Measurements from ENCODE around the gene CAV3. TPM values are rescaled to one million over a fixed set of nuclear protein-coding genes. Genes with fewer than 3 reads are reported as not detected.

The CAV3 gene
- total and polyA plus RNA-seq, 10 of the 15 experiments (the other 5 are each of a cell fraction or from before 2014, with no cell fraction given) = not detected

GRCh38 chr3:8766148-8766547 is 32.5 kb downstream of the CAV3 start (continued):
- no peak for TF ChIP-seq MTA3 (IDR thresholded peaks at IDR 0.05; ENCODE audit: borderline replicate concordance, low read length)
- TF ChIP-seq CHD4 (IDR thresholded peaks at IDR 0.05) = no peak

- Histone ChIP-seq H3K9me3 (replicated peaks; ENCODE audit: control insufficient read depth, insufficient read depth, low read length) (no peaks in the 10 kb centered on the region), H3K4me1 (ENCODE audit: control insufficient read depth, insufficient read depth, low read length) (peaks cover 14% of the 10 kb centered on the region; the same call in 1 of the 2 replicates), H3K9ac (ENCODE audit: control insufficient read depth, insufficient read depth, low read length) (no peak overlapping the region), H2AFZ (ENCODE audit: control insufficient read depth, low read depth, low read length) (peak overlapping the region; percentile 37), H3K4me2 (ENCODE audit: control insufficient read depth, insufficient read depth) (peak overlapping the region; percentile 95), H3K36me3 (ENCODE audit: control insufficient read depth in 2 of 2, insufficient read depth in 2 of 2, low read length in 1 of 2) (peaks cover 0 to 1% of the 10 kb centered on the region in 2 experiments; a peak in 1 of 4 replicates), H3K27ac (ENCODE audit: control insufficient read depth, insufficient read depth) (no peak overlapping the region), H4K20me1 (ENCODE audit: control insufficient read depth, insufficient read depth) (no peaks in the 10 kb centered on the region), H3K4me3 (no peak overlapping the region; the same call in 1 of the 2 replicates), H3K79me2 (ENCODE audit: control insufficient read depth, insufficient read depth, low read length) (peaks cover 4% of the 10 kb centered on the region), H3K27me3 (replicated peaks in 1 of 2; ENCODE audit: control insufficient read depth in 2 of 2, insufficient read depth in 2 of 2, low read length in 1 of 2) (no peaks in the 10 kb centered on the region)
- ChIA-PET SMC1A (ENCODE audit: uncharacterized antibody, unreplicated experiment) (no interaction called here), CTCF (interaction anchor here (2.6 kb wide), 1 partner anchor 104 kb away, joined by 21 read pairs; no protein-coding TSS in a partner anchor), RAD21 (ENCODE audit: unreplicated experiment) (no interaction called here), POLR2A (no interaction called here)
- 33% methylated on average over 37 of the region's 37 CpGs for WGBS (ENCODE audit: insufficient coverage, insufficient replicate concordance, low lambda C conversion rate, missing lambda C conversion rate)
- in situ Hi-C loops (cut with MboI) (no loop called here), intact Hi-C loops (cut with micrococcal nuclease; ENCODE audit: unreplicated experiment) (loop anchor here (5.0 kb wide), 2 partner anchors 85 to 190 kb away; no protein-coding TSS in a partner anchor)
- FAIRE-seq = no peak
- ATAC-seq = peak; percentile 2
- BruUV-seq (replicated peaks) = no TSS peak
- no peak for DNase-seq (ENCODE audit: low read depth, low spot score)
- TF ChIP-seq ZNF687 (IDR thresholded peaks at IDR 0.05) = 0 out of 2 replicates have a peak, but pooled peaks have one; percentile 81
- TF ChIP-seq SKIL (IDR thresholded peaks at IDR 0.05; ENCODE audit: low read depth, poor library complexity, severe bottlenecking) = no peak
- no peak for TF ChIP-seq ASH2L (IDR thresholded peaks at IDR 0.05; ENCODE audit: borderline replicate concordance, low read depth)
- peak in 1 of 3 experiments; percentile 9; a peak in 1 of 6 replicates for TF ChIP-seq CTCF (IDR thresholded peaks at IDR 0.05 in 2 of 3, conservative IDR thresholded peaks at IDR 0.05 in 1 of 3; ENCODE audit: control insufficient read depth in 2 of 3, extremely low read depth in 1 of 3, insufficient read depth in 1 of 3, low read depth in 3 of 3, low read length in 3 of 3)
- no peak for TF ChIP-seq USF2 (IDR thresholded peaks at IDR 0.05; ENCODE audit: borderline replicate concordance, low read depth, low read length)
- no peak for TF ChIP-seq MYB (IDR thresholded peaks at IDR 0.05; ENCODE audit: borderline replicate concordance, low read depth, low read length)
- TF ChIP-seq ZNF384 (IDR thresholded peaks at IDR 0.05; ENCODE audit: borderline replicate concordance, low read depth, low read length) = no peak
- no peak for TF ChIP-seq EZH2 (IDR thresholded peaks at IDR 0.05; ENCODE audit: borderline replicate concordance, control insufficient read depth, low read depth, low read length)
- no peak for TF ChIP-seq SREBF2 (IDR thresholded peaks at IDR 0.05; ENCODE audit: low read length)
- TF ChIP-seq CHD1 (IDR thresholded peaks at IDR 0.05; ENCODE audit: low read depth, low read length) = no peak
- no peak for TF ChIP-seq HDAC6 (IDR thresholded peaks at IDR 0.05; ENCODE audit: unreplicated experiment)
Measured at GRCh38 chr3:8767256-8767666, 33.7 kb downstream of the CAV3 start.
